ENCODE results near the gene KLK8. TPM values are rescaled to one million over a fixed set of nuclear protein-coding genes. Genes with fewer than 3 reads are reported as not detected.

The KLK8 gene
- total RNA-seq, 2 donors from 2014 or later: not detected

- no peaks in the 10 kb centered on the region for H3K4me1 ChIP-seq (ENCODE audit: control insufficient read depth in 1 of 2, low read depth in 2 of 2)
- DNase-seq (ENCODE audit: low spot score) (no peak), ATAC-seq (ENCODE audit: insufficient number of reproducible peaks, low FRiP score, low read depth) (no peak)
- H3K27me3 ChIP-seq (replicated peaks; ENCODE audit: insufficient read depth): no peaks in the 10 kb centered on the region
- no peak within 1 kb of the TSS for H3K27ac ChIP-seq
- TF ChIP-seq CTCF (IDR thresholded peaks at IDR 0.05): no peak
- H3K36me3 ChIP-seq: no peaks in the 10 kb centered on the region
- no peaks in the 10 kb centered on the region for H3K9me3 ChIP-seq
- no peak within 1 kb of the TSS for H3K4me3 ChIP-seq
Observed at GRCh38 chr19:50969413-50969760, 32.0 kb downstream of the KLK8 start, which contains the start of gene KLK6. Gene KLK6, minus strand, starts transcription at chr19:50969591. Its CDS starts 1,487 bp downstream, at chr19:50968104.

GRCh38 chr19:50968716-50969412 lies 32.5 kb downstream of the KLK8 start:
- H3K27me3 ChIP-seq (replicated peaks; ENCODE audit: insufficient read depth): no peaks in the 10 kb centered on the region
- no peak for ATAC-seq (ENCODE audit: insufficient number of reproducible peaks, low FRiP score, low read depth)
- no peak overlapping the region for H3K4me3 ChIP-seq
- DNase-seq (ENCODE audit: low spot score): no peak
- H3K9me3 ChIP-seq: no peaks in the 10 kb centered on the region
- no peaks in the 10 kb centered on the region for H3K36me3 ChIP-seq
- H3K27ac ChIP-seq: no peak overlapping the region
- H3K4me1 ChIP-seq (ENCODE audit: control insufficient read depth in 1 of 2, low read depth in 2 of 2): no peaks in the 10 kb centered on the region
- TF ChIP-seq CTCF (IDR thresholded peaks at IDR 0.05): no peak

- H3K4me1 ChIP-seq (ENCODE audit: control insufficient read depth in 1 of 2, low read depth in 2 of 2): no peaks in the 10 kb centered on the region
- TF ChIP-seq CTCF (IDR thresholded peaks at IDR 0.05): no peak
- no peaks in the 10 kb centered on the region for H3K9me3 ChIP-seq
- H3K4me3 ChIP-seq: no peak overlapping the region
- DNase-seq (ENCODE audit: low spot score) (no peak), ATAC-seq (ENCODE audit: insufficient number of reproducible peaks, low FRiP score, low read depth) (no peak)
- H3K36me3 ChIP-seq: no peaks in the 10 kb centered on the region
- no peaks in the 10 kb centered on the region for H3K27me3 ChIP-seq (replicated peaks; ENCODE audit: insufficient read depth)
- H3K27ac ChIP-seq: no peak overlapping the region
Observed at GRCh38 chr19:50967929-50968715, 33.3 kb downstream of the KLK8 start.

GRCh38 chr19:50964266-50964665 lies 37.1 kb downstream of the KLK8 start:
- Histone ChIP-seq H3K4me3 (no peak overlapping the region), H3K27ac (no peak overlapping the region), H3K9me3 (no peaks in the 10 kb centered on the region), H3K27me3 (replicated peaks; ENCODE audit: insufficient read depth) (no peaks in the 10 kb centered on the region), H3K4me1 (ENCODE audit: control insufficient read depth in 1 of 2, low read depth in 2 of 2) (no peaks in the 10 kb centered on the region), H3K36me3 (no peaks in the 10 kb centered on the region)
- ATAC-seq (ENCODE audit: insufficient number of reproducible peaks, low FRiP score, low read depth): no peak
- DNase-seq (ENCODE audit: low spot score): no peak
- TF ChIP-seq CTCF (IDR thresholded peaks at IDR 0.05): no peak

- H3K27me3 ChIP-seq (replicated peaks; ENCODE audit: insufficient read depth): no peaks in the 10 kb centered on the region
Observed at GRCh38 chr19:50963381-50963780, 38.0 kb downstream of the KLK8 start.

More at GRCh38 chr19:50963381-50963780, 38.0 kb downstream of the KLK8 start:
- DNase-seq (ENCODE audit: low spot score): no peak
- no peak overlapping the region for H3K27ac ChIP-seq
- H3K9me3 ChIP-seq: no peaks in the 10 kb centered on the region
- H3K4me1 ChIP-seq (ENCODE audit: control insufficient read depth in 1 of 2, low read depth in 2 of 2): no peaks in the 10 kb centered on the region
- no peaks in the 10 kb centered on the region for H3K36me3 ChIP-seq
- no peak for ATAC-seq (ENCODE audit: insufficient number of reproducible peaks, low FRiP score, low read depth)
- H3K4me3 ChIP-seq: no peak overlapping the region
- TF ChIP-seq CTCF (IDR thresholded peaks at IDR 0.05): no peak
